ENCODE data around the gene RPS24. TPM values are rescaled to one million over a fixed set of nuclear protein-coding genes. Genes with fewer than 3 reads are reported as not detected.
A peak's percentile ranks its signal among the peaks of the same experiment; 100 is the strongest.

The RPS24 gene
- total RNA-seq, 4 donors from 2014 or later: 1,742 to 3,992 (median 2,045) TPM

DNA sequence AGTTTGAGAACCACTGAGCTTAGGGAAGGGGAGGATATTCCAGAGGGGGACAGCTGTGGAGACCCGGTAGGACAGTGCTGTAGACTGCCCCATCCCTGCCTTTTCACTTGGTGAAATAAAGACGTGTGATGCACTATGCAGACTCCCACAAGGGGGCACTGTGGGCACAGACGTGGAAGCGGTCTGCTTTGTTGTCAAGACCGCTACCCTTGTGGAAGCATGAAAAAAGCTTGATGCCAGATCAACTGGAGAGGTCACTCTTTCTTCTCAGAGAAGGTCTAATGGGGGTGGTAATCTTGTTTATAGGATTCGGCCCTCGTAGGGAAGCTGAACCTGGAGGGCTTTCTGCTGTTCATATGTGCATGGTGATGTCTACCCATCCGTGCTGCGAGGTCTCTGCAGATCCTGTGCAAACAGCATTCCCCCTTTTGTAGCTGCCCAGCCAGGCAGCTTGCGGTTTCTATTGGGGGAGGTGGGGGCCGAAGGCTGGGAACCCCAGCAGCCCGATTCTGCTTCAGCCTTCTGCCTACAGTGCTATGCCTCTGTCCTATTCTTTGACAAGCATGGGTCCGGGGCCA, 13.7 kb downstream of the RPS24 start:
- no peak for TF ChIP-seq POLR2A (IDR thresholded peaks at IDR 0.05)
- TF ChIP-seq, protein P1, sequence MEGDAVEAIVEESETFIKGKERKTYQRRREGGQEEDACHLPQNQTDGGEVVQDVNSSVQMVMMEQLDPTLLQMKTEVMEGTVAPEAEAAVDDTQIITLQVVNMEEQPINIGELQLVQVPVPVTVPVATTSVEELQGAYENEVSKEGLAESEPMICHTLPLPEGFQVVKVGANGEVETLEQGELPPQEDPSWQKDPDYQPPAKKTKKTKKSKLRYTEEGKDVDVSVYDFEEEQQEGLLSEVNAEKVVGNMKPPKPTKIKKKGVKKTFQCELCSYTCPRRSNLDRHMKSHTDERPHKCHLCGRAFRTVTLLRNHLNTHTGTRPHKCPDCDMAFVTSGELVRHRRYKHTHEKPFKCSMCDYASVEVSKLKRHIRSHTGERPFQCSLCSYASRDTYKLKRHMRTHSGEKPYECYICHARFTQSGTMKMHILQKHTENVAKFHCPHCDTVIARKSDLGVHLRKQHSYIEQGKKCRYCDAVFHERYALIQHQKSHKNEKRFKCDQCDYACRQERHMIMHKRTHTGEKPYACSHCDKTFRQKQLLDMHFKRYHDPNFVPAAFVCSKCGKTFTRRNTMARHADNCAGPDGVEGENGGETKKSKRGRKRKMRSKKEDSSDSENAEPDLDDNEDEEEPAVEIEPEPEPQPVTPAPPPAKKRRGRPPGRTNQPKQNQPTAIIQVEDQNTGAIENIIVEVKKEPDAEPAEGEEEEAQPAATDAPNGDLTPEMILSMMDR (IDR thresholded peaks at IDR 0.05): peak; percentile 48 to 92 (median 89)
- Histone ChIP-seq H3K4me3 (replicated peaks in 1 of 3) (no peak overlapping the region), H3K27me3 (no peaks in the 10 kb centered on the region), H3K4me1 (peaks cover 26 to 46% of the 10 kb centered on the region in 2 donors), H3K27ac (no peak overlapping the region), H3K9me3 (no peaks in the 10 kb centered on the region), H3K36me3 (peaks cover 0 to 2% of the 10 kb centered on the region in 2 donors)
- DNase-seq: peak; percentile 90 to 94
- 8 to 21% methylated on average over 9 to 13 of the region's 13 CpGs for WGBS, 2 donors
- intact Hi-C loops (cut with DNase I): loop anchor here (5.0 kb wide), 1 partner anchor 1150 kb away; no protein-coding TSS in a partner anchor

DNA sequence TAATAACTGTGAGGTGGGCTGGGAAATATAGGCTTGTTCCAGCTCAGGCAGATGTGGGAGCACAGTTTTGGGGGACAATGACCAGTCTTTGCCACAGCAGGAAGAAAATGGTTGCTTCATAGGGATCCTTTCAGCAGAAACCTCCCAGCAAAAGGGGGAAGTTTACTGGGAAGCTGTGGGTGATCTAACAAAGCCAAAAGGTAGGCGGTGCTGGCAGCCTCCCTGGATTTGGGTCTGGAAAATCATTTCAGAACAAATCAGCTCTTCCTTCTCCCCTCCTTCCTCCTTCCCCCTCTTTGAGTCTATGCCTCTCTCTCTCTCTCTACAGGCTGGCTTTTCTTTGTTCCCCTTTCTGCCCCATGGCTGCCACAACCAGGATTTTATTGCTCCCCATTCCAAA, 16.2 kb downstream of the RPS24 start:
- H3K4me1 ChIP-seq: peaks cover 24 to 37% of the 10 kb centered on the region in 2 donors
- H3K36me3 ChIP-seq: no peaks in the 10 kb centered on the region
- H3K27me3 ChIP-seq: no peaks in the 10 kb centered on the region
- peak overlapping the region in 1 of 3 donors; percentile 32 for H3K27ac ChIP-seq
- H3K9me3 ChIP-seq: no peaks in the 10 kb centered on the region
- TF ChIP-seq, protein P1 (IDR thresholded peaks at IDR 0.05): no peak
- TF ChIP-seq POLR2A (IDR thresholded peaks at IDR 0.05): no peak
- no peak for DNase-seq
- intact Hi-C loops (cut with DNase I): loop anchor here (5.0 kb wide), 1 partner anchor 1147 kb away; no protein-coding TSS in a partner anchor
- H3K4me3 ChIP-seq (replicated peaks in 1 of 3): no peak overlapping the region
- WGBS, 2 donors: 90 to 91% methylated on average over 1 of the region's 1 CpG

- Histone ChIP-seq H3K36me3 (no peaks in the 10 kb centered on the region), H3K27me3 (no peaks in the 10 kb centered on the region), H3K4me3 (replicated peaks in 1 of 3) (no peak overlapping the region), H3K9me3 (no peaks in the 10 kb centered on the region), H3K27ac (no peak overlapping the region), H3K4me1 (peaks cover 7 to 12% of the 10 kb centered on the region in 2 donors)
- WGBS, 2 donors: 69 to 76% methylated on average over 7 of the region's 7 CpGs
- no peak for DNase-seq
- TF ChIP-seq, protein P1 (IDR thresholded peaks at IDR 0.05): no peak
- no peak for TF ChIP-seq POLR2A (IDR thresholded peaks at IDR 0.05)
- intact Hi-C loops (cut with DNase I): no loop called here
These were observed 19.7 kb downstream of the RPS24 start for GRCh38 chr10:78053211-78053868.

- Histone ChIP-seq H3K4me1 (peaks cover 0 to 4% of the 10 kb centered on the region in 2 donors), H3K27me3 (no peaks in the 10 kb centered on the region), H3K9me3 (no peaks in the 10 kb centered on the region), H3K4me3 (replicated peaks in 1 of 3) (no peak overlapping the region), H3K27ac (no peak overlapping the region), H3K36me3 (no peaks in the 10 kb centered on the region)
- 74 to 76% methylated on average over 4 to 5 of the region's 5 CpGs for WGBS, 2 donors
- no peak for DNase-seq
- TF ChIP-seq POLR2A (IDR thresholded peaks at IDR 0.05): no peak
- TF ChIP-seq, protein P1 (IDR thresholded peaks at IDR 0.05): no peak
- intact Hi-C loops (cut with DNase I): no loop called here
These were observed 24.9 kb downstream of the RPS24 start for GRCh38 chr10:78058562-78058961.

Measured in thyroid gland (tissue), 4 donors.